ENCODE measurements around the gene LIPF.
A peak's percentile ranks its signal among the peaks of the same experiment; 100 is the strongest.
"Not testable (repeated sequence)": the region's sequence is repeated elsewhere in the genome, so short reads cannot be mapped to it uniquely, and the experiment has no call there.

The LIPF gene

GRCh38 chr10:88676283-88677060 lies 12.2 kb downstream of the LIPF start:
- no peak for DNase-seq (ENCODE audit: low spot score)

- no peak for DNase-seq (ENCODE audit: low spot score)
These were observed 16.7 kb downstream of the LIPF start for GRCh38 chr10:88680958-88681357.

- no peak for DNase-seq (ENCODE audit: low spot score)
These were observed 18.2 kb downstream of the LIPF start for GRCh38 chr10:88682491-88682890.

- DNase-seq (ENCODE audit: low spot score) = peak; percentile 62
These were observed 23.7 kb downstream of the LIPF start for GRCh38 chr10:88687853-88688467.

GRCh38 chr10:88689366-88689765 lies 25.1 kb downstream of the LIPF start:
- no peak for DNase-seq (ENCODE audit: low spot score)

GRCh38 chr10:88693392-88694020 lies 29.3 kb downstream of the LIPF start:
- no peak for DNase-seq (ENCODE audit: low spot score)

- peak; percentile 64 for DNase-seq (ENCODE audit: low spot score)
These were observed 38.8 kb downstream of the LIPF start for GRCh38 chr10:88702848-88703597.

- DNase-seq (ENCODE audit: low spot score) = no peak
These were observed 41.7 kb downstream of the LIPF start, which contains the start of gene LIPK for GRCh38 chr10:88705958-88706357. LIPK (plus strand) TSS chr10:88706249; CDS start chr10:88724544, 18,295 bp downstream.

GRCh38 chr10:88707429-88708155 lies 43.4 kb downstream of the LIPF start:
- no peak for DNase-seq (ENCODE audit: low spot score)

GRCh38 chr10:88709361-88709760 lies 45.1 kb downstream of the LIPF start:
- not testable (repeated sequence) for DNase-seq (ENCODE audit: low spot score)

GRCh38 chr10:88715517-88715916 lies 51.3 kb downstream of the LIPF start:
- no peak for DNase-seq (ENCODE audit: low spot score)

- DNase-seq (ENCODE audit: low spot score) = no peak
These were observed 57.1 kb downstream of the LIPF start for GRCh38 chr10:88721392-88721791.

GRCh38 chr10:88725798-88726197 lies 61.6 kb downstream of the LIPF start:
- DNase-seq (ENCODE audit: low spot score) = no peak

- peak; percentile 72 for DNase-seq (ENCODE audit: low spot score)
These were observed 64.0 kb downstream of the LIPF start for GRCh38 chr10:88728107-88728763.

All from iPS-NIHi11 (cell line).